ENCODE measurements around the gene TET2.

Gene TET2

DNA sequence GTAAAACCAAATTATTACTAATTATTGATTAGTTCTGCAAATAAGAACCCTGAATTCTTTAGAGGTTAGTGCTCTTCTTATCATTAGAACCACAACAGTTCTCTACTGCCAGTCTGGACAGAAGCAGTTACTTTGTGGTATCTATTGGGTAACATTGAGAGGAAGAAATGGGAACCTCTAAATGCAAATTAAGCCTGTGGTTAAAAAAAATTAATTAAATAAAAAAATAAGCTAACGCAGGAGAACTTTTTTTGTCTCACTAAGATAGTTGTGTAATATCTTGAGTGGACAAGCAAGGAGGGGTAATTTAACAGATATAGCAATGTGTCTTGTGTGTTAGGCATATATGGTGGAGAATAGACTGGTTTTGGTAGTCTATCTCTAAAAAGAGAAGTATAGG lies 32.9 kb upstream of the TET2 start:
- TF ChIP-seq, protein P1, sequence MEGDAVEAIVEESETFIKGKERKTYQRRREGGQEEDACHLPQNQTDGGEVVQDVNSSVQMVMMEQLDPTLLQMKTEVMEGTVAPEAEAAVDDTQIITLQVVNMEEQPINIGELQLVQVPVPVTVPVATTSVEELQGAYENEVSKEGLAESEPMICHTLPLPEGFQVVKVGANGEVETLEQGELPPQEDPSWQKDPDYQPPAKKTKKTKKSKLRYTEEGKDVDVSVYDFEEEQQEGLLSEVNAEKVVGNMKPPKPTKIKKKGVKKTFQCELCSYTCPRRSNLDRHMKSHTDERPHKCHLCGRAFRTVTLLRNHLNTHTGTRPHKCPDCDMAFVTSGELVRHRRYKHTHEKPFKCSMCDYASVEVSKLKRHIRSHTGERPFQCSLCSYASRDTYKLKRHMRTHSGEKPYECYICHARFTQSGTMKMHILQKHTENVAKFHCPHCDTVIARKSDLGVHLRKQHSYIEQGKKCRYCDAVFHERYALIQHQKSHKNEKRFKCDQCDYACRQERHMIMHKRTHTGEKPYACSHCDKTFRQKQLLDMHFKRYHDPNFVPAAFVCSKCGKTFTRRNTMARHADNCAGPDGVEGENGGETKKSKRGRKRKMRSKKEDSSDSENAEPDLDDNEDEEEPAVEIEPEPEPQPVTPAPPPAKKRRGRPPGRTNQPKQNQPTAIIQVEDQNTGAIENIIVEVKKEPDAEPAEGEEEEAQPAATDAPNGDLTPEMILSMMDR (IDR thresholded peaks at IDR 0.05; ENCODE audit: borderline replicate concordance, control extremely low read depth, extremely low read depth, insufficient read depth, missing control alignments), result no peak
- in situ Hi-C loops (cut with MboI; ENCODE audit: low sequenced_read_pairs, unreplicated experiment), result no loop called here
- no peak for DNase-seq (ENCODE audit: low spot score)

DNA sequence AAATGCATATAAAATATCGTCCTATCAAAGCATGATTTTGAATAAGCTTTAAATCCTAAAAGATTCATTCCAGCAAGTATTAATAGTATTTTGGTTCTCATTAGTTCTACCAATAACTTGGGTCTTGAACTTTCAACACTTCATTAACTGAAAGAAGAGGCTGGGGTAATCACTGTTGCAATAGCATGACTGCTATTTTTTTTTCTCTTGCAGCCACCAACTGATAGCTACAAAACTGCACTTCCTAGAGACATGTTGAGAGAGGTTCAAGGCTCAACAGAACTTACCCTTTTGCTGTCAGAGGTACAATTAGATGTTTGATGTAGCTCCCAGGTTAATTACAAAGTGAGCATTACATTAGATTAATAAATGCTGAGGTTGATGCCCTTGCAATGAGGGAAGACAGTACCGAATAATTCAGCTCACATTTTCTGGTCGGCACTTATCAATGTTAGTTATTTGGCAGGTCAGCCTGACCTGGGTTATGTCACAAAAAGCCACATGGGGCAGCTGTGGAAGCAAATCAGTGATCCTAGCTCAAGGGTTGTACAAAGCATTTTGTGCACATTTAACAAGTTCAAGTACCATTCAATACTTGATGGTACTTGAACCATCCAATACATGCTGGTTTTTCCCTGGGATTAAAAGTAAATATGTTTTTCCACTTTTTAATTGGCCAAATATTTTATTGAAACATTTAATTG lies 29.9 kb upstream of the TET2 start:
- no peak for DNase-seq (ENCODE audit: low spot score)
- in situ Hi-C loops (cut with MboI; ENCODE audit: low sequenced_read_pairs, unreplicated experiment), result no loop called here
- TF ChIP-seq, protein P1 (IDR thresholded peaks at IDR 0.05; ENCODE audit: borderline replicate concordance, control extremely low read depth, extremely low read depth, insufficient read depth, missing control alignments), result no peak

DNA sequence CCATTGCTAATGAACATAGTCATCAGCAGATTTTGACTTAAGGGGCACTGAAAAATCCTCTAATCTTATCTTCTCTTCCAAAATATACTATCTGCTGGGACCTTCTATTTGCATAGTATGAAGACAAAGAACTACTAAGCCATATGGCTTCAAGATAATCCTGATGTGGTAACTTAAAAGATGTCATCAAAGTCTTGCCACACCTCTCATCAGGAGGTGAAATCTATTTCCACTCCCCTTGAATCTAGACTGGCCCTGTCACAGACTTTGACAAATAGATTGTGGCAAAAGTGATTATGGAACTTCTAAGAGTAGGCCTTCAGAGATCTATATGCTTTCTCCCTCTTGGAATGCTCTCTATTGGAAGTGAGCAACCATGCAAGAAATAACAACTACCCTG lies 27.3 kb upstream of the TET2 start:
- in situ Hi-C loops (cut with MboI; ENCODE audit: low sequenced_read_pairs, unreplicated experiment), result no loop called here
- TF ChIP-seq, protein P1 (IDR thresholded peaks at IDR 0.05; ENCODE audit: borderline replicate concordance, control extremely low read depth, extremely low read depth, insufficient read depth, missing control alignments), result no peak
- DNase-seq (ENCODE audit: low spot score), result no peak

DNA sequence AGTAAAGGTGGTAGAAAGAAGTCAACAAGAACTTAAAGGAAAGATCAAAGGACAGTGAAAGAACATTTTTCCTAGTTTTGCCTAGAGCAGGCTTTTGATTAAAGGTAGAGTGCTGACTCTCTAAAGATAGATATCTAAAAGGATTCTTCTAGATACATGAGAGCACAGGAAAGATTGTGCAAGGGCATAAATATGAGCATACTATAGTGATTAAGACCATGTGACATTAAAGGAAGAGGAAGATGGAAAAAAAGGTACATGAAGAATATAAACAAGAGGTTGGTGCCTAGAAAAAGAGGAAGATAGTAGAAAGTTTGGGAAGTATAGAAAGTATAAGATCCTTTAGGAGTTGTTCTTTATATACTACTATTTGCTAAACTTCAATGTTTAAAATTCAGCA lies 26.1 kb upstream of the TET2 start:
- no peak for DNase-seq (ENCODE audit: low spot score)
- TF ChIP-seq, protein P1 (IDR thresholded peaks at IDR 0.05; ENCODE audit: borderline replicate concordance, control extremely low read depth, extremely low read depth, insufficient read depth, missing control alignments), result no peak
- in situ Hi-C loops (cut with MboI; ENCODE audit: low sequenced_read_pairs, unreplicated experiment), result no loop called here

DNA sequence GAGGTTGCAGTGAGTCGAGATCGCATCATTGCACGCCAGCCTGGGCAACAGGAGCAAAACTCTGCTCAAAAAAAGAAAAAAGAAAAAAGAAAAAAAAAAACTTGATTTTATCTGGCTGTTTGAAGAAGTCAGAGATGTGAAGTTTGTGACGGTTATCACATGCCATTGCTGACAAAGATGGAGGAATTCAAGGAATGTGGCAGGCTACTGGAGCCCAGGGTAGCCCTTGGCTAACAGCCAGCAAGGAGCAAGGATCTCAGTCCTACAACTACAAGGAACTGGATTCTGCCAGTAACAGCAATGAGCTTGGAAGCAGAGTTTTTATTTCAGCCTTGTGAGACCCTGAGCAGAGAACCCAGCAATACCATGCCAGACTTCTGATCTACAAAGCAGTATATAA lies 24.3 kb upstream of the TET2 start:
- no peak for DNase-seq (ENCODE audit: low spot score)
- TF ChIP-seq, protein P1 (IDR thresholded peaks at IDR 0.05; ENCODE audit: borderline replicate concordance, control extremely low read depth, extremely low read depth, insufficient read depth, missing control alignments), result no peak
- in situ Hi-C loops (cut with MboI; ENCODE audit: low sequenced_read_pairs, unreplicated experiment), result no loop called here

DNA sequence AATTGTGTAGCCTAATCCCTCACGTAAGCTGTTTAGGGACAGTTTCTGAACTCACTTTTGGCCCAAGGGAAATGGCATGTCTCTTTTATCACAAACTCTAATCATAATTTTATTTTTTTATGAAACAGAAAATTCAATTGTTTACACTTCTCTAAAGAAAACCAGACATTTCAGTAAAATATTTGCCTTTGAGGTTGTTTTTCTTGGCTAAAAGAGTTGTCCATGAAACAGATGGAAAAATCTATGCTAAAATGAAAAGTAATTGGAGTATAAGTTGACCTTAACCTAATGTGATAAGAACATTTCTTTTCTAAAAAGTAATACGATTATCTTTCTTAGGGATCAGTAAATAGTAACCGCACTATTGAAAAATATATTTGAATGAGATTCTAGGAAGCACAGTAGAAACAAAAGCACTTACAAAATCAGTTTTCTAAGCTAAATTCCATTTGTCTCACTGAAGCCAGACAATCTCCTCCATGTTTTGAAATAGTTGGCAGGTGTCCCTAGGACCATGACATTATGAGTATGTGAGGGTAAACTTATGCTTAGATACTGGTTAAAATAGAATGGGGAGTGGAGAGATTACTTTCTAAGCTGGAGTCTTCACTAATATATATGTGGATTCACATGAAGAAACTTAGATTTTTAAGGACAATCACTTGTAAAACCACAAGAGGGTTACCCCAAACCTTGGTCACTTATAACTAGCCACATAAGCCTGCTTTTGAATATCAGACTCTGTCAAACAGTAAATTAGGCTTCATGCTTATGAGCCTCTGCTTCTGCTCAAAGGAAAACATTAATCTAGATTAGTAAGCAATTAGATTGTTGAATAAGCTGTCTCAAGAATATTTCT lies 20.1 kb upstream of the TET2 start:
- TF ChIP-seq, protein P1 (IDR thresholded peaks at IDR 0.05; ENCODE audit: borderline replicate concordance, control extremely low read depth, extremely low read depth, insufficient read depth, missing control alignments), result no peak
- DNase-seq (ENCODE audit: low spot score), result no peak
- in situ Hi-C loops (cut with MboI; ENCODE audit: low sequenced_read_pairs, unreplicated experiment), result loop anchor here (25.0 kb wide), 1 partner anchor 336 kb away; the partner anchor contains the start of gene PPA2

Measured in GM13976 (cell line).